ENCODE results near the gene CCBE1. TPM values are rescaled to one million over a fixed set of nuclear protein-coding genes. Genes with fewer than 3 reads are reported as not detected.
"Not testable (repeated sequence)": the region's sequence is repeated elsewhere in the genome, so short reads cannot be mapped to it uniquely, and the experiment has no call there.

CCBE1 gene
- total and polyA plus RNA-seq, 2 donors = 0.33 to 0.62 TPM

- Histone ChIP-seq H3K27ac (ENCODE audit: low read depth in 1 of 2, low read length in 1 of 2) (no peak overlapping the region), H3K9me3 (ENCODE audit: control insufficient read depth in 2 of 2, insufficient read depth in 1 of 2, low read length in 1 of 2) (no peaks in the 10 kb centered on the region), H3K27me3 (ENCODE audit: control insufficient read depth in 2 of 2, insufficient read depth in 1 of 2, low read length in 1 of 2) (no peaks in the 10 kb centered on the region), H3K36me3 (ENCODE audit: control insufficient read depth in 2 of 2, insufficient read depth in 2 of 2, low read length in 1 of 2) (no peaks in the 10 kb centered on the region), H3K4me3 (ENCODE audit: low read length in 2 of 2) (no peak overlapping the region), H3K4me1 (ENCODE audit: control insufficient read depth in 2 of 2, insufficient read depth in 2 of 2, low read length in 2 of 2) (no peaks in the 10 kb centered on the region)
- DNase-seq (ENCODE audit: low read depth in 6 of 9, low spot score in 9 of 9) = no peak
- 75% methylated on average over 6 of the region's 6 CpGs for WGBS
Observed at GRCh38 chr18:59535055-59535454, 162.2 kb downstream of the CCBE1 start.

GRCh38 chr18:59528866-59529265 lies 168.4 kb downstream of the CCBE1 start:
- WGBS = 94% methylated on average over 8 of the region's 8 CpGs
- no peak for DNase-seq (ENCODE audit: low read depth in 6 of 9, low spot score in 9 of 9)
- no peaks in the 10 kb centered on the region for H3K4me1 ChIP-seq (ENCODE audit: control insufficient read depth in 2 of 2, insufficient read depth in 2 of 2, low read length in 2 of 2)
- H3K9me3 ChIP-seq (ENCODE audit: control insufficient read depth in 2 of 2, insufficient read depth in 1 of 2, low read length in 1 of 2) = no peaks in the 10 kb centered on the region
- no peaks in the 10 kb centered on the region for H3K36me3 ChIP-seq (ENCODE audit: control insufficient read depth in 2 of 2, insufficient read depth in 2 of 2, low read length in 1 of 2)
- no peaks in the 10 kb centered on the region for H3K27me3 ChIP-seq (ENCODE audit: control insufficient read depth in 2 of 2, insufficient read depth in 1 of 2, low read length in 1 of 2)
- no peak overlapping the region for H3K27ac ChIP-seq (ENCODE audit: low read depth in 1 of 2, low read length in 1 of 2)
- no peak overlapping the region for H3K4me3 ChIP-seq (ENCODE audit: low read length in 2 of 2)

DNA sequence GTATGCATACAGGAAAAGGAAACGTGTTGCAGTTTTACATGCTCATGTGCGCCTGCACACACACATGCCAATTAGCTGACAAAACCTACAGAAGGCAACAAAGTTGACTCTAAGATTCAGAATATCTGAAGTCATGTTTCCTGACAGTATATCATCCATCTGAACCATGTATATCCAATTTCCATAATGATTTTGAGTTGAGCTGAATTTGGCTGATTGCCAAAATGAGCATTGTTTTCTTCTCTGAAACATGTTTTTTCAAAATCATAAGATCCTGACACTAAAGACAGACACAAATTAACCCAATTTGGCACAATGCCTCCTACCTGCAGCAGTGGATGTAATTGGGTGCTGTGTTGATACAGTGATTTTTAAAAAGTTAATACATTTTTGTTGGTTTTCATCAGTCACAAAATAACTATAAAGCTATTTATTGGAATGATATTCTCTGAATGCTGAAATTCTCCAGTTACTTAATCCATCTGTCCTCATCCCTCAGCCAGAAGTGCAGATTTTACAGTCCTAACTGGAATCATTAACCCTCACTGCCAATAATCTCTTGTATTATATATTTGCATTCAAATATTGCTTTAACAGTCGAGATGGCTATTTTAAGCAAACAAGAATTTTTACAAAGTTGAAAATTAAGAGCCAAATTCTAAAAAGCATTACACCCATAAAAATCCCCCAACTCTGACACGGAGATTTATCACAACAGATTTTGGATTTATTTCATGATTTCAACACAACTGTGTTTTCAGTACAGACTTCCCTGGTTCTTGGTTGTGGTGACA lies 176.5 kb downstream of the CCBE1 start:
- Histone ChIP-seq H3K9me3 (ENCODE audit: control insufficient read depth in 2 of 2, insufficient read depth in 1 of 2, low read length in 1 of 2) (no peaks in the 10 kb centered on the region), H3K27ac (ENCODE audit: low read depth in 1 of 2, low read length in 1 of 2) (no peak overlapping the region), H3K27me3 (ENCODE audit: control insufficient read depth in 2 of 2, insufficient read depth in 1 of 2, low read length in 1 of 2) (no peaks in the 10 kb centered on the region), H3K4me3 (ENCODE audit: low read length in 2 of 2) (no peak overlapping the region), H3K36me3 (ENCODE audit: control insufficient read depth in 2 of 2, insufficient read depth in 2 of 2, low read length in 1 of 2) (no peaks in the 10 kb centered on the region), H3K4me1 (ENCODE audit: control insufficient read depth in 2 of 2, insufficient read depth in 2 of 2, low read length in 2 of 2) (no peaks in the 10 kb centered on the region)
- WGBS = 81% methylated on average over 4 of the region's 4 CpGs
- no peak for DNase-seq (ENCODE audit: low read depth in 6 of 9, low spot score in 9 of 9)

GRCh38 chr18:59518705-59519104 lies 178.5 kb downstream of the CCBE1 start:
- Histone ChIP-seq H3K36me3 (ENCODE audit: control insufficient read depth in 2 of 2, insufficient read depth in 2 of 2, low read length in 1 of 2) (no peaks in the 10 kb centered on the region), H3K4me3 (ENCODE audit: low read length in 2 of 2) (no peak overlapping the region), H3K9me3 (ENCODE audit: control insufficient read depth in 2 of 2, insufficient read depth in 1 of 2, low read length in 1 of 2) (no peaks in the 10 kb centered on the region), H3K4me1 (ENCODE audit: control insufficient read depth in 2 of 2, insufficient read depth in 2 of 2, low read length in 2 of 2) (no peaks in the 10 kb centered on the region), H3K27ac (ENCODE audit: low read depth in 1 of 2, low read length in 1 of 2) (no peak overlapping the region), H3K27me3 (ENCODE audit: control insufficient read depth in 2 of 2, insufficient read depth in 1 of 2, low read length in 1 of 2) (peaks cover 0 to 7% of the 10 kb centered on the region in 2 donors)
- DNase-seq (ENCODE audit: low read depth in 6 of 9, low spot score in 9 of 9) = no peak
- 76% methylated on average over 2 of the region's 2 CpGs for WGBS

GRCh38 chr18:59517446-59518165 lies 179.6 kb downstream of the CCBE1 start:
- Histone ChIP-seq H3K9me3 (ENCODE audit: control insufficient read depth in 2 of 2, insufficient read depth in 1 of 2, low read length in 1 of 2) (no peaks in the 10 kb centered on the region), H3K4me1 (ENCODE audit: control insufficient read depth in 2 of 2, insufficient read depth in 2 of 2, low read length in 2 of 2) (no peaks in the 10 kb centered on the region), H3K27me3 (ENCODE audit: control insufficient read depth in 2 of 2, insufficient read depth in 1 of 2, low read length in 1 of 2) (peaks cover 0 to 7% of the 10 kb centered on the region in 2 donors), H3K27ac (ENCODE audit: low read depth in 1 of 2, low read length in 1 of 2) (no peak overlapping the region), H3K36me3 (ENCODE audit: control insufficient read depth in 2 of 2, insufficient read depth in 2 of 2, low read length in 1 of 2) (no peaks in the 10 kb centered on the region), H3K4me3 (ENCODE audit: low read length in 2 of 2) (no peak overlapping the region)
- 74% methylated on average over 4 of the region's 4 CpGs for WGBS
- no peak for DNase-seq (ENCODE audit: low read depth in 6 of 9, low spot score in 9 of 9)

DNA sequence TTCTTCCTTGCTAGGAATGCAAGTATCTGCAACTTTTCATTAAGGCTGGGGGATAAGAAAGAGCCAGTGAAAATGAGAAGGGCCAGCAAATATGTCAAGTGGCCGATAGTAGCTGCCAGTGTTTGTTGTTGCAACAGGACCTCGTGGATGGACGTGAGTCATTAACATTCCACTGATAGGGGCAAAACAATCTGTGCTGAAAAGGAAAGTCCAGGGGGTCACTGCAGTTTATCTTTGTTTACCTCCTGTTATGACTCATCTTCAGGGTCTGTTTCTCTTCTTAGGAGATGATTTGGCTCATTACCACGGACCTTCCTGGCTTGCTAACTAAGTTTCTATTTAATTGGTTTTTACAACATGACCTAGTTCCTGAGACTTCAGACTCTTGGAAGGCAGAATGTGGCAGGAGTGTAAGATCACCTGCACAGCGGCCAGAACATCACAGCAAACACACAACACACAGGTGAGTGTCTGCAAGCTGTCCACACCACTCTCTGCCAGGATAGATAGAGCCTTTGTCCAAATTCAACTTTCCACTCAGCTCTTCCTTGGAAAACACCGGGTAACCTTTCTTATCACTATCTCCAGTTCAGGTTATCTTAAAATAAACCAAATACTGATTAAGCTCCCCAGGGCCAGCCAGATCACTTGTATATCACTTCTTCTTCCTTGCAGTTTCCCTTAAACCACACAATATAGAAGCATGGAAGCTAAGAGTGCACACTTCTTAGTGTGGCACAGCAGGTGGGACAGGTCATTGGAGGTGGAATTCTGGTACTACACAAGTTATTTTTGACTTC lies 180.7 kb downstream of the CCBE1 start:
- H3K27me3 ChIP-seq (ENCODE audit: control insufficient read depth in 2 of 2, insufficient read depth in 1 of 2, low read length in 1 of 2) = peaks cover 0 to 7% of the 10 kb centered on the region in 2 donors
- 22% methylated on average over 6 of the region's 6 CpGs for WGBS
- H3K9me3 ChIP-seq (ENCODE audit: control insufficient read depth in 2 of 2, insufficient read depth in 1 of 2, low read length in 1 of 2) = no peaks in the 10 kb centered on the region
- no peak for DNase-seq (ENCODE audit: low read depth in 6 of 9, low spot score in 9 of 9)
- no peak overlapping the region for H3K27ac ChIP-seq (ENCODE audit: low read depth in 1 of 2, low read length in 1 of 2)
- H3K4me1 ChIP-seq (ENCODE audit: control insufficient read depth in 2 of 2, insufficient read depth in 2 of 2, low read length in 2 of 2) = no peaks in the 10 kb centered on the region
- H3K36me3 ChIP-seq (ENCODE audit: control insufficient read depth in 2 of 2, insufficient read depth in 2 of 2, low read length in 1 of 2) = no peaks in the 10 kb centered on the region
- H3K4me3 ChIP-seq (ENCODE audit: low read length in 2 of 2) = no peak overlapping the region

DNA sequence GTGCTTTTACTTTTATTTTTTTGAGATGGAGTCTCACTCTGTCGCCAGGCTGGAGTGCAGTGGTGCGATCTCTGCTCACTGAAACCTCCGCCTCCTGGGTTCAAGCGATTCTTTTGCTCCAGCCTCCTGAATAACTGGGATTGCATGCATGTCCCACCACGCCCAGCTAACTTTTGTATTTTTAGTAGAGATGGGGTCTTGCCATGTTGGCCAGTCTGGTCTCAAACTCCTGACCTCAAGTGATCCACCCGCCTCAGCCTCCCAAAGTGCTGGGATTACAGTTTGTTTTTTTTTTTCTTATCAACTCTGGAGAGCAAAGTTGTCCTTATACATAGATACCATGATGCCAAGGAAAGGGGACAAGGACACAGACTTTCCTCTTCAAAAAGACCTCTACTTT lies 181.3 kb downstream of the CCBE1 start:
- not testable (repeated sequence) for DNase-seq (ENCODE audit: low read depth in 6 of 9, low spot score in 9 of 9); H3K9me3 ChIP-seq (ENCODE audit: control insufficient read depth in 2 of 2, insufficient read depth in 1 of 2, low read length in 1 of 2); H3K27me3 ChIP-seq (ENCODE audit: control insufficient read depth in 2 of 2, insufficient read depth in 1 of 2, low read length in 1 of 2); H3K4me1 ChIP-seq (ENCODE audit: control insufficient read depth in 2 of 2, insufficient read depth in 2 of 2, low read length in 2 of 2); H3K36me3 ChIP-seq (ENCODE audit: control insufficient read depth in 2 of 2, insufficient read depth in 2 of 2, low read length in 1 of 2); H3K27ac ChIP-seq (ENCODE audit: low read depth in 1 of 2, low read length in 1 of 2); H3K4me3 ChIP-seq (ENCODE audit: low read length in 2 of 2)
- WGBS = 91% methylated on average over 6 of the region's 6 CpGs

GRCh38 chr18:59515147-59515546 lies 182.1 kb downstream of the CCBE1 start:
- Histone ChIP-seq H3K27ac (ENCODE audit: low read depth in 1 of 2, low read length in 1 of 2) (no peak overlapping the region), H3K4me3 (ENCODE audit: low read length in 2 of 2) (no peak overlapping the region), H3K4me1 (ENCODE audit: control insufficient read depth in 2 of 2, insufficient read depth in 2 of 2, low read length in 2 of 2) (no peaks in the 10 kb centered on the region), H3K27me3 (ENCODE audit: control insufficient read depth in 2 of 2, insufficient read depth in 1 of 2, low read length in 1 of 2) (peaks cover 0 to 7% of the 10 kb centered on the region in 2 donors), H3K36me3 (ENCODE audit: control insufficient read depth in 2 of 2, insufficient read depth in 2 of 2, low read length in 1 of 2) (no peaks in the 10 kb centered on the region), H3K9me3 (ENCODE audit: control insufficient read depth in 2 of 2, insufficient read depth in 1 of 2, low read length in 1 of 2) (no peaks in the 10 kb centered on the region)
- DNase-seq (ENCODE audit: low read depth in 6 of 9, low spot score in 9 of 9) = no peak
- 75% methylated on average over 5 of the region's 5 CpGs for WGBS

GRCh38 chr18:59514203-59514602 lies 183.0 kb downstream of the CCBE1 start:
- H3K27me3 ChIP-seq (ENCODE audit: control insufficient read depth in 2 of 2, insufficient read depth in 1 of 2, low read length in 1 of 2) = peaks cover 0 to 7% of the 10 kb centered on the region in 2 donors
- H3K9me3 ChIP-seq (ENCODE audit: control insufficient read depth in 2 of 2, insufficient read depth in 1 of 2, low read length in 1 of 2) = no peaks in the 10 kb centered on the region
- no peaks in the 10 kb centered on the region for H3K36me3 ChIP-seq (ENCODE audit: control insufficient read depth in 2 of 2, insufficient read depth in 2 of 2, low read length in 1 of 2)
- H3K27ac ChIP-seq (ENCODE audit: low read depth in 1 of 2, low read length in 1 of 2) = no peak overlapping the region
- WGBS = 57% methylated on average over 13 of the region's 13 CpGs
- no peak overlapping the region for H3K4me3 ChIP-seq (ENCODE audit: low read length in 2 of 2)
- no peak for DNase-seq (ENCODE audit: low read depth in 6 of 9, low spot score in 9 of 9)
- H3K4me1 ChIP-seq (ENCODE audit: control insufficient read depth in 2 of 2, insufficient read depth in 2 of 2, low read length in 2 of 2) = no peaks in the 10 kb centered on the region
